B cell (primary cell): Measurements from ENCODE around the gene CXCL3. TPM values are rescaled to one million over a fixed set of nuclear protein-coding genes. Genes with fewer than 3 reads are reported as not detected.
"Not testable (repeated sequence)": the region's sequence is repeated elsewhere in the genome, so short reads cannot be mapped to it uniquely, and the experiment has no call there.

Experiments
- ATAC-seq: fragments of 200-7000 bp; cut with Tn5 transposase; one replicate; pipeline ENCODE4 v1.10.0; 2021; ENCODE audit warnings: low read depth, mild to moderate bottlenecking, moderate number of reproducible peaks, moderate library complexity
- CTCF ChIA-PET: fragments of 350-600 bp; sonication (Branson Sonifier 250); formaldehyde crosslinking; loops from one replicate; lab custom pipeline; 2021; ENCODE audit warnings: antibody characterized with exemption, inconsistent platforms; lab: Charles Lee
- POLR2A ChIA-PET: fragments of 350-600 bp; sonication (Branson Sonifier 250); formaldehyde crosslinking; loops from one replicate; lab custom pipeline; 2021; ENCODE audit warnings: antibody characterized with exemption; lab: Charles Lee
- DNase-seq: peaks from one replicate; pipeline ENCODE4 v3.0.0; 2013
- H2AFZ ChIP-seq: 2 replicates; pipeline ENCODE4 v1.6.1; 2012; ENCODE audit warnings: mild to moderate bottlenecking, low read depth, low read length; ENCODE audit not compliant: insufficient read depth, poor library complexity, severe bottlenecking
- H3K27ac ChIP-seq, 2 donors: 1 replicate in 1 of 2; 2 replicates in 1 of 2; pipeline ENCODE4 v1.5.1; 2012 to 2013; ENCODE audit warnings: low read length in 2 of 2, mild to moderate bottlenecking in 2 of 2, moderate library complexity in 1 of 2
- H3K27me3 ChIP-seq, 4 experiments: fragments of 200-600 bp in 1 of 4; sonication (generic) in 1 of 4; replicated peaks in 1 of 4; 1 replicate in 2 of 4; 2 replicates in 2 of 4; pipeline versions ENCODE4 v1.6.1 to v1.7.0; 2013 to 2016; ENCODE audit warnings: low read length in 3 of 4, mild to moderate bottlenecking in 2 of 4, mixed read lengths in 1 of 4, moderate library complexity in 1 of 4; ENCODE audit not compliant: insufficient read depth in 4 of 4, control insufficient read depth in 3 of 4; ENCODE audit errors: control extremely low read depth in 1 of 4
- H3K36me3 ChIP-seq, 2 experiments: replicated peaks in 1 of 2; 1 replicate in 1 of 2; 2 replicates in 1 of 2; pipeline versions ENCODE4 v1.6.1 to v1.7.1; 2013; ENCODE audit warnings: low read length in 1 of 2; ENCODE audit not compliant: insufficient read depth in 2 of 2, control insufficient read depth in 1 of 2; ENCODE audit errors: control extremely low read depth in 1 of 2, extremely low read depth in 1 of 2
- H3K4me1 ChIP-seq, 2 donors: fragments of 200-600 bp in 1 of 2; sonication (generic) in 1 of 2; 1 replicate in 1 of 2; 2 replicates in 1 of 2; pipeline versions ENCODE4 v1.5.1 to v1.6.1; 2013 to 2017; ENCODE audit warnings: low read length in 2 of 2; ENCODE audit not compliant: control insufficient read depth in 2 of 2, insufficient read depth in 2 of 2
- H3K4me2 ChIP-seq: replicated peaks from 2 replicates; pipeline ENCODE3; 2012; ENCODE audit warnings: mild to moderate bottlenecking, low read depth, low read length; ENCODE audit not compliant: poor library complexity, severe bottlenecking
- H3K4me3 ChIP-seq, 5 experiments: fragments of 200-600 bp in 1 of 5; sonication (generic) in 1 of 5; 1 replicate in 3 of 5; 2 replicates in 2 of 5; pipeline versions ENCODE4 v1.5.1 to v1.7.0; 2011 to 2016; ENCODE audit warnings: low read length in 4 of 5, mild to moderate bottlenecking in 4 of 5, low read depth in 2 of 5, control low read depth in 1 of 5, moderate library complexity in 1 of 5; ENCODE audit not compliant: insufficient read depth in 1 of 5; ENCODE audit errors: control extremely low read depth in 1 of 5, extremely low read depth in 1 of 5
- H3K79me2 ChIP-seq: fragments of 200-600 bp; sonication (generic); one replicate; pipeline ENCODE4 v1.6.0; 2016; ENCODE audit warnings: low read length; ENCODE audit not compliant: control insufficient read depth, insufficient read depth
- H3K9ac ChIP-seq: fragments of 200-600 bp; sonication (generic); 2 replicates; pipeline ENCODE4 v1.6.1; 2017; ENCODE audit warnings: mild to moderate bottlenecking, low read length, moderate library complexity
- H3K9me3 ChIP-seq, 3 donors: one replicate each; pipeline versions ENCODE4 v1.6.1 to v1.7.1; 2013; ENCODE audit warnings: low read length in 2 of 3; ENCODE audit not compliant: control insufficient read depth in 2 of 3, insufficient read depth in 1 of 3; ENCODE audit errors: control extremely low read depth in 1 of 3
- H4K20me1 ChIP-seq: 2 replicates; pipeline ENCODE4 v1.6.0; 2012; ENCODE audit warnings: mild to moderate bottlenecking, low read length; ENCODE audit not compliant: insufficient read depth, control insufficient read depth, poor library complexity, severe bottlenecking
- H3K27ac Mint-ChIP-seq: one replicate; pipeline ENCODE4 v1.8.0; 2021; ENCODE audit warnings: mixed read lengths
- H3K27me3 Mint-ChIP-seq: one replicate; pipeline ENCODE4 v1.8.0; 2021; ENCODE audit warnings: mixed read lengths
- H3K4me1 Mint-ChIP-seq: one replicate; pipeline ENCODE4 v1.8.0; 2021; ENCODE audit warnings: mixed read lengths
- H3K4me3 Mint-ChIP-seq: one replicate; pipeline ENCODE4 v1.8.0; 2021; ENCODE audit warnings: mixed read lengths
- H3K9me3 Mint-ChIP-seq: one replicate; pipeline ENCODE4 v1.8.0; 2022; ENCODE audit warnings: mixed read lengths; ENCODE audit not compliant: insufficient read depth
- EZH2 ChIP-seq: IDR thresholded peaks from 2 replicates; pipeline ENCODE4 v1.6.1; 2012; ENCODE audit warnings: borderline replicate concordance, low read depth, mild to moderate bottlenecking, moderate library complexity, low read length; ENCODE audit not compliant: insufficient read depth, poor library complexity, severe bottlenecking
- WGBS: methylation state at CpG from one replicate; pipeline ENCODE4 v1.1.5; 2013; ENCODE audit warnings: missing lambda C conversion rate; ENCODE audit not compliant: insufficient coverage; 5-methylcytosine and 5-hydroxymethylcytosine counted together
- intact Hi-C: fragments of 100-400 bp; cut with micrococcal nuclease; formaldehyde crosslinking; loops from one replicate; pipeline ENCODE4 v1.10.0; 2022
- polyA plus RNA-seq: library from polyadenylated mRNA; depleted of rRNA; stranded (reverse); fragments of >200 nt; gene quantifications from 2 replicates; pipeline ENCODE4 v1.2.3, GENCODE V29; 2012
- total RNA-seq, 2 donors: library from RNA; stranded (reverse); fragments of 120-200 nt in 1 of 2; gene quantifications; 1 replicate in 1 of 2; 2 replicates in 1 of 2; pipeline versions ENCODE4 v1.2.3 to v1.2.4, GENCODE V29; 2013 to 2022
- TF ChIP-seq, protein P1 (sequence below): fragments of 200-600 bp; IDR thresholded peaks from one replicate; pipeline ENCODE4 v1.8.0; 2022; ENCODE audit warnings: antibody characterized with exemption, mild to moderate bottlenecking

CXCL3 gene
- total and polyA plus RNA-seq, 2 donors (not counting 1 experiment from before 2014, with no cell fraction given): not detected

DNA sequence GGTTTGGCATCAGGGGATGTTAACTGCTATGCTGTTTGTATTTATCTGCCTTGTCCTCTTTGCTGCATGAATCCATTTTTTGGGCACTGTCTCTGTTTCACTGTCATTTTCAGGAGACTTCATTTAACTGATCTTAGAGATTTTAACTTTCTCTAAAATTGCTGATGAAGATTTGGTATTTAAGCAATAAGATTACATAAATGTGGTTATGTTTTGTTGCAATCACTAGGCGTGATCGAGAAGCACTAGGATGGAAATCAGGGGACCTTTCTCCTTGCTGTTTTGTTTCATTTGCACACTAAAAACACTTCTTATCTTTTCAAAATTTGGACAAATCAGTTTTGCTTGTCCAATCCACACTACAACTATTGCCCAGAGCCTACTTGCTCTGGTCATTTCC, 45.1 kb upstream of the CXCL3 start:
- TF ChIP-seq EZH2: no peak
- TF ChIP-seq, protein P1, sequence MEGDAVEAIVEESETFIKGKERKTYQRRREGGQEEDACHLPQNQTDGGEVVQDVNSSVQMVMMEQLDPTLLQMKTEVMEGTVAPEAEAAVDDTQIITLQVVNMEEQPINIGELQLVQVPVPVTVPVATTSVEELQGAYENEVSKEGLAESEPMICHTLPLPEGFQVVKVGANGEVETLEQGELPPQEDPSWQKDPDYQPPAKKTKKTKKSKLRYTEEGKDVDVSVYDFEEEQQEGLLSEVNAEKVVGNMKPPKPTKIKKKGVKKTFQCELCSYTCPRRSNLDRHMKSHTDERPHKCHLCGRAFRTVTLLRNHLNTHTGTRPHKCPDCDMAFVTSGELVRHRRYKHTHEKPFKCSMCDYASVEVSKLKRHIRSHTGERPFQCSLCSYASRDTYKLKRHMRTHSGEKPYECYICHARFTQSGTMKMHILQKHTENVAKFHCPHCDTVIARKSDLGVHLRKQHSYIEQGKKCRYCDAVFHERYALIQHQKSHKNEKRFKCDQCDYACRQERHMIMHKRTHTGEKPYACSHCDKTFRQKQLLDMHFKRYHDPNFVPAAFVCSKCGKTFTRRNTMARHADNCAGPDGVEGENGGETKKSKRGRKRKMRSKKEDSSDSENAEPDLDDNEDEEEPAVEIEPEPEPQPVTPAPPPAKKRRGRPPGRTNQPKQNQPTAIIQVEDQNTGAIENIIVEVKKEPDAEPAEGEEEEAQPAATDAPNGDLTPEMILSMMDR: no peak
- Mint-ChIP-seq H3K27me3 (peaks cover 9% of the 10 kb centered on the region), H3K27ac (no peak overlapping the region), H3K9me3 (no peaks in the 10 kb centered on the region), H3K4me1 (no peaks in the 10 kb centered on the region), H3K4me3 (no peak overlapping the region)
- Histone ChIP-seq H3K9ac (no peak overlapping the region), H3K4me3 (no peak overlapping the region), H2AFZ (no peak overlapping the region), H3K9me3 (no peaks in the 10 kb centered on the region), H3K4me1 (no peaks in the 10 kb centered on the region), H3K4me2 (no peak overlapping the region), H3K79me2 (no peaks in the 10 kb centered on the region), H4K20me1 (no peaks in the 10 kb centered on the region), H3K36me3 (no peaks in the 10 kb centered on the region), H3K27me3 (peaks cover 0 to 5% (median 0%) of the 10 kb centered on the region in 4 experiments), H3K27ac (no peak overlapping the region)
- WGBS: no CpG with 5 or more reads among the region's 2 CpGs
- no peak for ATAC-seq
- intact Hi-C loops: no loop called here
- ChIA-PET CTCF (no interaction called here), POLR2A (no interaction called here)
- no peak for DNase-seq

DNA sequence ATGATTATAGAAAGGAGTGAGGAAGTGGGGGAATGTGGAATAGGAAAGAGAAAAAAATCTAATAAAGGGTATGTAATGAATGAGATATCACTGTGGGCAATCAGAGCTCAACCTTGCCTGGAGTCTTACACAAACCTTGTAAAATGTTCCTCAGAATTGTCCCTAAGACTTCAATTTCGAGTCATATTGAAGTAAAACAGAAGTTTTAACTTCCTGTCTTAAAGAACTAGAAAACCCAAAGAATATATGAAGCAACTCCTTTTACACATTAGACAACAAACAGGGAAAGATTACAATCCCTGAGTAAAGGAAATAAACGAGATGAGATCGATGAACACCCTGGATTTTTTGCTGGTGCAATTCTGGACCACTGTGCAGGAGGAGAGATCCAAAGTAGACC, 42.5 kb upstream of the CXCL3 start:
- H3K9me3 Mint-ChIP-seq: no peaks in the 10 kb centered on the region
- Histone ChIP-seq H4K20me1 (no peaks in the 10 kb centered on the region), H3K4me2 (no peak overlapping the region), H3K9ac (no peak overlapping the region), H3K27ac (no peak overlapping the region), H3K9me3 (no peaks in the 10 kb centered on the region), H3K36me3 (no peaks in the 10 kb centered on the region), H3K79me2 (no peaks in the 10 kb centered on the region), H3K4me3 (no peak overlapping the region), H2AFZ (no peak overlapping the region), H3K4me1 (no peaks in the 10 kb centered on the region), H3K27me3 (peaks cover 0 to 5% (median 0%) of the 10 kb centered on the region in 4 experiments)
- no peaks in the 10 kb centered on the region for H3K4me1 Mint-ChIP-seq
- intact Hi-C loops: no loop called here
- TF ChIP-seq EZH2: no peak
- H3K4me3 Mint-ChIP-seq: no peak overlapping the region
- POLR2A ChIA-PET: no interaction called here
- H3K27me3 Mint-ChIP-seq: peaks cover 20% of the 10 kb centered on the region
- no peak overlapping the region for H3K27ac Mint-ChIP-seq
- ATAC-seq: no peak
- WGBS: 84% methylated on average over 3 of the region's 3 CpGs
- DNase-seq: no peak
- CTCF ChIA-PET: no interaction called here

DNA sequence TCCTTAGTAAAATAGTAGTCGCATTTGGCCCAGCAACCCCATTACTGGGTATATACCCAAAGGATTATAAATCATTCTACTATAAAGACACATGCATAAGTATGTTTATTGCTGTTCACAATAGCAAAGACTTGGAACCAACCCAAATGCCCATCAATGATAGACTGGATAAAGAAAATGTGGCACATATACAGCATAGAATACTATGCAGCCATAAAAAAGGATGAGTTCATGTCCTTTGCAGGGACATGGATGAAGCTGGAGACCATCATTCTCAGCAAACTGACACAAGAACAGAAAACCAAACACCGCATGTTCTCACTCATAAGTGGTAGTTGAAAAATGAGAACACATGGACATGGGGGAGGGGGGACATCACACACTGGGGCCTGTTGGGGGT, 41.9 kb upstream of the CXCL3 start:
- H3K36me3 ChIP-seq, H3K27ac ChIP-seq, H3K4me3 Mint-ChIP-seq, POLR2A ChIA-PET, H3K9me3 Mint-ChIP-seq, H3K9ac ChIP-seq, H2AFZ ChIP-seq, ATAC-seq, H3K4me2 ChIP-seq, H4K20me1 ChIP-seq, H3K4me1 Mint-ChIP-seq, H3K27ac Mint-ChIP-seq, intact Hi-C loops, DNase-seq, H3K27me3 ChIP-seq, H3K79me2 ChIP-seq, H3K9me3 ChIP-seq, H3K4me3 ChIP-seq, H3K4me1 ChIP-seq, CTCF ChIA-PET: not testable (repeated sequence)
- H3K27me3 Mint-ChIP-seq: peaks cover 20% of the 10 kb centered on the region
- no CpG with 5 or more reads among the region's 2 CpGs for WGBS
